WTC11 (cell line): ENCODE measurements around the gene TBC1D22A. TPM values are rescaled to one million over a fixed set of nuclear protein-coding genes. Genes with fewer than 3 reads are reported as not detected.

Experiments
- ATAC-seq: fragments of 200-7000 bp; cut with Tn5 transposase; 2 replicates; pipeline ENCODE4 v1.10.0; 2021; ENCODE audit warnings: mild to moderate bottlenecking, moderate library complexity
- CTCF ChIA-PET: fragments of 300-600 bp; sonication (Branson Sonifier 250); formaldehyde crosslinking; loops from one replicate; lab custom pipeline; 2021; ENCODE audit warnings: antibody characterized with exemption; lab: Charles Lee
- POLR2A ChIA-PET: fragments of 350-600 bp; sonication (Branson Sonifier 250); formaldehyde crosslinking; loops from one replicate; lab custom pipeline; 2021; ENCODE audit warnings: antibody characterized with exemption; lab: Charles Lee
- DNase-seq: peaks from one replicate; pipeline ENCODE4 v3.0.0; 2021; ENCODE audit warnings: low spot score
- H3K27ac Mint-ChIP-seq: 2 replicates; pipeline ENCODE4 v1.8.0; 2021; ENCODE audit warnings: mixed read lengths
- H3K27me3 Mint-ChIP-seq: 2 replicates; pipeline ENCODE4 v1.8.0; 2021; ENCODE audit warnings: low read depth, mild to moderate bottlenecking, moderate library complexity, mixed read lengths
- H3K36me3 Mint-ChIP-seq: 2 replicates; pipeline ENCODE4 v1.8.0; 2021; ENCODE audit warnings: mixed read lengths
- H3K4me1 Mint-ChIP-seq: 2 replicates; pipeline ENCODE4 v1.8.0; 2022; ENCODE audit warnings: mixed read lengths
- H3K4me3 Mint-ChIP-seq: 2 replicates; pipeline ENCODE4 v1.8.0; 2021; ENCODE audit warnings: mild to moderate bottlenecking, moderate library complexity, mixed read lengths
- H3K9me3 Mint-ChIP-seq: 2 replicates; pipeline ENCODE4 v1.8.0; 2021; ENCODE audit warnings: mixed read lengths
- ARID4B ChIP-seq: sonication (generic); formaldehyde crosslinking; IDR thresholded peaks from 2 replicates; pipeline ENCODE4 v1.8.0; 2023; ENCODE audit warnings: missing genetic modification reagents, mild to moderate bottlenecking, borderline replicate concordance
- ATF2 ChIP-seq: sonication (generic); formaldehyde crosslinking; IDR thresholded peaks from 2 replicates; pipeline ENCODE4 v1.8.1; 2022; ENCODE audit warnings: low read depth, missing genetic modification reagents, borderline replicate concordance
- CREM ChIP-seq: sonication (generic); formaldehyde crosslinking; IDR thresholded peaks from 2 replicates; pipeline ENCODE4 v1.8.1; 2022; ENCODE audit warnings: mild to moderate bottlenecking, missing genetic modification reagents, moderate library complexity
- E2F5 ChIP-seq: sonication (generic); formaldehyde crosslinking; IDR thresholded peaks from 2 replicates; pipeline ENCODE4 v1.8.1; 2022; ENCODE audit warnings: mild to moderate bottlenecking, moderate library complexity, missing genetic modification reagents
- JAZF1 ChIP-seq: fragments of 250-450 bp; sonication (Bioruptor Pico); IDR thresholded peaks from 2 replicates; pipeline ENCODE4 v1.9.0; 2021; ENCODE audit warnings: moderate library complexity, mild to moderate bottlenecking, inconsistent platforms
- NFE2L1 ChIP-seq: sonication (generic); formaldehyde crosslinking; IDR thresholded peaks from 2 replicates; pipeline ENCODE4 v1.8.1; 2023; ENCODE audit warnings: missing genetic modification reagents
- NFYB ChIP-seq: sonication (generic); formaldehyde crosslinking; conservative IDR thresholded peaks from 2 replicates; pipeline ENCODE4 v1.8.0; 2022; ENCODE audit warnings: low read depth, missing genetic modification reagents
- SMAD4 ChIP-seq: sonication (generic); formaldehyde crosslinking; IDR thresholded peaks from 2 replicates; pipeline ENCODE4 v1.8.0; 2022; ENCODE audit warnings: mild to moderate bottlenecking, missing genetic modification reagents
- TEAD4 ChIP-seq: sonication (generic); formaldehyde crosslinking; IDR thresholded peaks from 2 replicates; pipeline ENCODE4 v1.8.0; 2022; ENCODE audit warnings: mild to moderate bottlenecking, missing genetic modification reagents
- TP53 ChIP-seq: sonication (generic); formaldehyde crosslinking; IDR thresholded peaks from 2 replicates; pipeline ENCODE4 v1.8.1; 2023; ENCODE audit warnings: mild to moderate bottlenecking, missing genetic modification reagents
- ZNF138 ChIP-seq: sonication (generic); formaldehyde crosslinking; conservative IDR thresholded peaks from 2 replicates; pipeline ENCODE4 v1.8.1; 2022; ENCODE audit warnings: mild to moderate bottlenecking, moderate library complexity, missing genetic modification reagents
- ZNF532 ChIP-seq: fragments of 250-450 bp; sonication (Bioruptor Pico); IDR thresholded peaks from 2 replicates; pipeline ENCODE4 v1.9.0; 2021; ENCODE audit warnings: mild to moderate bottlenecking, borderline replicate concordance
- total RNA-seq: library from RNA; stranded (reverse); gene quantifications from 3 replicates; pipeline ENCODE4 v1.2.3, GENCODE V29; 2021

Gene TBC1D22A
- total RNA-seq, 1 experiment from 2014 or later = 18.1 TPM

GRCh38 chr22:46727813-46728364 lies 34.6 kb upstream of the TBC1D22A start (continued):
- TF ChIP-seq ARID4B (CRISPR knock-in tag) (no peak), NFE2L1 (no peak)

GRCh38 chr22:46728470-46728869 lies 34.0 kb upstream of the TBC1D22A start:
- Mint-ChIP-seq H3K4me1 (peaks cover 21% of the 10 kb centered on the region), H3K36me3 (peaks cover 5% of the 10 kb centered on the region; the same call in 1 of the 2 replicates), H3K27ac (no peak overlapping the region), H3K27me3 (no peaks in the 10 kb centered on the region), H3K9me3 (no peaks in the 10 kb centered on the region), H3K4me3 (no peak overlapping the region)
- CTCF ChIA-PET = interaction anchor here (1.3 kb wide), 1 partner anchor 165 kb away, joined by 5 read pairs; no protein-coding TSS in a partner anchor
- POLR2A ChIA-PET = no interaction called here
- DNase-seq (no peak), ATAC-seq (no peak)
- TF ChIP-seq JAZF1 (CRISPR knock-in tag) = no peak
- TF ChIP-seq SMAD4 (CRISPR knock-in tag) = no peak
- TF ChIP-seq ATF2 = no peak
- TF ChIP-seq ZNF532 (CRISPR knock-in tag) = no peak
- TF ChIP-seq TEAD4 = no peak
- TF ChIP-seq ZNF138 (CRISPR knock-in tag) = no peak
- TF ChIP-seq NFYB (CRISPR knock-in tag) = no peak
- no peak for TF ChIP-seq E2F5 (CRISPR knock-in tag)
- no peak for TF ChIP-seq NFE2L1
- TF ChIP-seq TP53 (CRISPR knock-in tag) = no peak
- TF ChIP-seq CREM (CRISPR knock-in tag) = no peak
